Esophagus squamous epithelium (tissue), 5 donors: Measurements from ENCODE around the gene PTP4A1. TPM values are rescaled to one million over a fixed set of nuclear protein-coding genes. Genes with fewer than 3 reads are reported as not detected.
A peak's percentile ranks its signal among the peaks of the same experiment; 100 is the strongest.

Experiments
- DNase-seq: peaks from one replicate; lab custom pipeline; 2025; lab: John Stamatoyannopoulos, UW
- H3K27ac ChIP-seq, 4 donors: fragments of 200-600 bp; sonication (generic); one replicate each; pipeline ENCODE4 v1.5.1; 2016 to 2019; ENCODE audit warnings: mild to moderate bottlenecking in 1 of 4
- H3K27me3 ChIP-seq, 4 donors: fragments of 200-600 bp; sonication (generic); 1 replicate in 3 of 4; 2 replicates in 1 of 4; pipeline versions ENCODE4 v1.5.1 to v1.6.0; 2017 to 2021; ENCODE audit warnings: antibody characterized with exemption in 1 of 4
- H3K36me3 ChIP-seq, 3 donors: fragments of 200-600 bp; sonication (generic); one replicate each; pipeline ENCODE4 v1.5.1; 2016 to 2019
- H3K4me1 ChIP-seq, 3 donors: fragments of 200-600 bp; sonication (generic); one replicate each; pipeline ENCODE4 v1.5.1; 2017 to 2019
- H3K4me3 ChIP-seq, 4 donors: fragments of 200-600 bp; sonication (generic); 1 replicate in 3 of 4; 2 replicates in 1 of 4; pipeline ENCODE4 v1.5.1; 2016 to 2019; ENCODE audit warnings: mild to moderate bottlenecking in 2 of 4, moderate library complexity in 1 of 4
- H3K9me3 ChIP-seq, 3 donors: fragments of 200-600 bp; sonication (generic); one replicate each; pipeline ENCODE4 v1.5.1; 2016 to 2019
- CTCF ChIP-seq, 6 experiments: fragments of 450-650 bp in 4 of 6; fragments of 200-600 bp in 2 of 6; sonication (generic) in 2 of 6; IDR thresholded peaks; one replicate each; pipeline ENCODE4 v1.5.1; 2016 to 2019; ENCODE audit warnings: antibody characterized with exemption in 6 of 6, mild to moderate bottlenecking in 4 of 6, moderate library complexity in 4 of 6
- POLR2A ChIP-seq, 4 donors: fragments of 450-650 bp; IDR thresholded peaks; one replicate each; pipeline ENCODE4 v1.6.1; 2017; ENCODE audit warnings: antibody characterized with exemption in 4 of 4, mild to moderate bottlenecking in 4 of 4, moderate library complexity in 3 of 4
- WGBS, 2 donors: methylation state at CpG; one replicate each; pipeline ENCODE4 v1.1.5; 2018; 5-methylcytosine and 5-hydroxymethylcytosine counted together
- intact Hi-C: fragments of 100-400 bp; cut with DNase I; formaldehyde crosslinking; loops from one replicate; pipeline ENCODE4 v1.15.0; 2022
- total RNA-seq, 4 donors: library from RNA; depleted of rRNA; stranded (reverse); fragments of >200 nt; gene quantifications; one replicate each; pipeline ENCODE4 v1.1.0, GENCODE V29; 2016
- donor health status: DM: yes; HTN: yes; CAD: no.

The PTP4A1 gene
- total RNA-seq, 4 donors from 2014 or later = 30.9 to 73.7 (median 39.8) TPM

GRCh38 chr6:63571361-63572043 lies 778 bp upstream of the PTP4A1 start:
- H3K27me3 ChIP-seq = no peaks in the 10 kb centered on the region
- H3K4me1 ChIP-seq = peaks cover 5 to 50% (median 13%) of the 10 kb centered on the region in 3 donors
- H3K36me3 ChIP-seq = peaks cover 0 to 4% (median 0%) of the 10 kb centered on the region in 3 donors
- 14 to 17% methylated on average over 20 of the region's 20 CpGs for WGBS, 2 donors
- peak overlapping the region; percentile 89 to 100 (median 99) for H3K27ac ChIP-seq
- TF ChIP-seq POLR2A (IDR thresholded peaks at IDR 0.05) (no peak), CTCF (IDR thresholded peaks at IDR 0.05) (no peak)
- H3K4me3 ChIP-seq = peak overlapping the region; percentile 68 to 97 (median 85)
- intact Hi-C loops = no loop called here
- no peaks in the 10 kb centered on the region for H3K9me3 ChIP-seq
- no peak for DNase-seq

- H3K27me3 ChIP-seq = no peaks in the 10 kb centered on the region
- peaks cover 0 to 16% (median 4%) of the 10 kb centered on the region in 3 donors for H3K36me3 ChIP-seq
- DNase-seq = no peak
- peak overlapping the region; percentile 97 to 100 (median 99) for H3K27ac ChIP-seq
- WGBS, 2 donors = no CpG with 5 or more reads among the region's 42 CpGs
- TF ChIP-seq CTCF (IDR thresholded peaks at IDR 0.05) (no peak), POLR2A (IDR thresholded peaks at IDR 0.05) (no peak)
- intact Hi-C loops = no loop called here
- peak overlapping the region; percentile 68 to 97 (median 85) for H3K4me3 ChIP-seq
- no peaks in the 10 kb centered on the region for H3K9me3 ChIP-seq
- peaks cover 5 to 51% (median 13%) of the 10 kb centered on the region in 3 donors for H3K4me1 ChIP-seq
Measured at GRCh38 chr6:63572747-63573075, 431 bp downstream of the PTP4A1 start.

- peaks cover 5 to 51% (median 13%) of the 10 kb centered on the region in 3 donors for H3K4me1 ChIP-seq
- DNase-seq = peak; percentile 54
- peak overlapping the region; percentile 97 to 100 (median 99) for H3K27ac ChIP-seq
- H3K36me3 ChIP-seq = peaks cover 0 to 22% (median 8%) of the 10 kb centered on the region in 3 donors
- no peaks in the 10 kb centered on the region for H3K27me3 ChIP-seq
- TF ChIP-seq CTCF (IDR thresholded peaks at IDR 0.05) (peak in 3 of 6 experiments; percentile 3 to 16 (median 11)), POLR2A (IDR thresholded peaks at IDR 0.05) (peak in 3 of 4 donors; percentile 60 to 94 (median 72))
- WGBS, 2 donors = 0% methylated on average over 2 to 36 of the region's 86 CpGs
- intact Hi-C loops = no loop called here
- peak overlapping the region; percentile 68 to 97 (median 85) for H3K4me3 ChIP-seq
- no peaks in the 10 kb centered on the region for H3K9me3 ChIP-seq
Measured at GRCh38 chr6:63573076-63573898, 1.0 kb downstream of the PTP4A1 start.

- Histone ChIP-seq H3K4me1 (peaks cover 5 to 51% (median 13%) of the 10 kb centered on the region in 3 donors), H3K27me3 (no peaks in the 10 kb centered on the region), H3K27ac (peak overlapping the region; percentile 97 to 100 (median 99)), H3K9me3 (no peaks in the 10 kb centered on the region), H3K36me3 (peaks cover 0 to 29% (median 12%) of the 10 kb centered on the region in 3 donors), H3K4me3 (peak overlapping the region; percentile 68 to 97 (median 85))
- TF ChIP-seq POLR2A (IDR thresholded peaks at IDR 0.05) (no peak), CTCF (IDR thresholded peaks at IDR 0.05) (peak; percentile 23 to 64 (median 42))
- 13 to 16% methylated on average over 10 of the region's 10 CpGs for WGBS, 2 donors
- no peak for DNase-seq
- intact Hi-C loops = no loop called here
Measured at GRCh38 chr6:63573899-63574553, 1.7 kb downstream of the PTP4A1 start.
